Mesenchymal stem cell (in vitro differentiated cells and primary cell): ENCODE measurements around the gene TYSND1.

Experiments used
- DNase-seq: peaks from one replicate; pipeline ENCODE4 v3.0.0-alpha.2; 2013
- H2AFZ ChIP-seq: one replicate; pipeline ENCODE4 v1.6.1; 2013; ENCODE audit warnings: low read depth, mild to moderate bottlenecking, control low read depth, inconsistent platforms, low read length, moderate library complexity
- H2AK5ac ChIP-seq: 2 replicates; pipeline ENCODE4 v1.6.1; 2013; ENCODE audit warnings: low read length, moderate library complexity, mild to moderate bottlenecking, inconsistent platforms; ENCODE audit not compliant: severe bottlenecking
- H2BK120ac ChIP-seq: one replicate; pipeline ENCODE4 v1.6.1; 2013; ENCODE audit warnings: low read depth, mild to moderate bottlenecking, inconsistent platforms, low read length, moderate library complexity
- H2BK12ac ChIP-seq, 2 experiments: one replicate each; pipeline ENCODE4 v1.6.1; 2013; ENCODE audit warnings: inconsistent platforms in 2 of 2, low read length in 2 of 2, mild to moderate bottlenecking in 2 of 2, moderate library complexity in 2 of 2, control low read depth in 1 of 2
- H2BK15ac ChIP-seq: one replicate; pipeline ENCODE4 v1.6.1; 2013; ENCODE audit warnings: mild to moderate bottlenecking, low read depth, inconsistent platforms; ENCODE audit not compliant: poor library complexity, severe bottlenecking
- H2BK5ac ChIP-seq: 2 replicates; pipeline ENCODE4 v1.6.1; 2013; ENCODE audit warnings: low read depth, mild to moderate bottlenecking, low read length, control low read depth, inconsistent platforms; ENCODE audit not compliant: poor library complexity, severe bottlenecking
- H3K14ac ChIP-seq, 2 experiments: one replicate each; pipeline ENCODE4 v1.6.1; 2013; ENCODE audit warnings: inconsistent platforms in 2 of 2, low read length in 2 of 2, control low read depth in 1 of 2, mild to moderate bottlenecking in 1 of 2, moderate library complexity in 1 of 2
- H3K18ac ChIP-seq, 2 experiments: one replicate each; pipeline ENCODE4 v1.6.1; 2013; ENCODE audit warnings: inconsistent platforms in 2 of 2, low read length in 2 of 2, control low read depth in 1 of 2, low read depth in 1 of 2, mild to moderate bottlenecking in 1 of 2
- H3K23ac ChIP-seq, 2 experiments: one replicate each; pipeline ENCODE4 v1.6.1; 2013; ENCODE audit warnings: inconsistent platforms in 2 of 2, low read length in 2 of 2, mild to moderate bottlenecking in 2 of 2, moderate library complexity in 2 of 2, control low read depth in 1 of 2
- H3K27ac ChIP-seq: 2 replicates; pipeline ENCODE4 v1.5.1; 2013; ENCODE audit warnings: mild to moderate bottlenecking, moderate library complexity, low read length, control low read depth, inconsistent platforms; ENCODE audit not compliant: poor library complexity, severe bottlenecking
- H3K27me3 ChIP-seq, 2 experiments: 2 replicates each; pipeline versions ENCODE4 v1.6.1 to v1.7.0; 2013; ENCODE audit warnings: low read length in 2 of 2, mild to moderate bottlenecking in 2 of 2, moderate library complexity in 2 of 2, control low read depth in 1 of 2, inconsistent platforms in 1 of 2; ENCODE audit not compliant: control insufficient read depth in 1 of 2, insufficient read depth in 1 of 2
- H3K36me3 ChIP-seq, 2 experiments: 2 replicates each; pipeline versions ENCODE4 v1.6.1 to v1.7.0; 2013; ENCODE audit warnings: low read length in 2 of 2, control low read depth in 1 of 2, inconsistent platforms in 1 of 2, low read depth in 1 of 2, mild to moderate bottlenecking in 1 of 2; ENCODE audit not compliant: insufficient read depth in 2 of 2, control insufficient read depth in 1 of 2
- H3K4ac ChIP-seq, 2 experiments: one replicate each; pipeline ENCODE4 v1.6.1; 2013; ENCODE audit warnings: inconsistent platforms in 2 of 2, low read length in 2 of 2, mild to moderate bottlenecking in 2 of 2, moderate library complexity in 2 of 2, control low read depth in 1 of 2, low read depth in 1 of 2
- H3K4me1 ChIP-seq: 2 replicates; pipeline ENCODE4 v1.6.1; 2013; ENCODE audit warnings: low read depth, low read length, control low read depth; ENCODE audit not compliant: control insufficient read depth, insufficient read depth
- H3K4me2 ChIP-seq: 2 replicates; pipeline ENCODE4 v1.6.1; 2013; ENCODE audit warnings: low read length, mild to moderate bottlenecking, inconsistent platforms; ENCODE audit not compliant: poor library complexity, severe bottlenecking
- H3K4me3 ChIP-seq, 2 experiments: 2 replicates each; pipeline versions ENCODE4 v1.5.1 to v1.7.0; 2013; ENCODE audit warnings: low read length in 2 of 2, mild to moderate bottlenecking in 2 of 2, control low read depth in 1 of 2, low read depth in 1 of 2; ENCODE audit not compliant: insufficient read depth in 1 of 2
- H3K79me1 ChIP-seq: replicated peaks from 2 replicates; pipeline ENCODE4 v1.6.1; 2013; ENCODE audit warnings: mild to moderate bottlenecking, control low read depth, low read length, inconsistent platforms; ENCODE audit not compliant: poor library complexity, severe bottlenecking
- H3K9ac ChIP-seq: 2 replicates; pipeline ENCODE4 v1.7.0; 2013; ENCODE audit warnings: mild to moderate bottlenecking, low read length, moderate library complexity
- H3K9me3 ChIP-seq: 2 replicates; pipeline ENCODE4 v1.7.0; 2013; ENCODE audit warnings: mild to moderate bottlenecking, low read length; ENCODE audit not compliant: control insufficient read depth
- H4K8ac ChIP-seq: one replicate; pipeline ENCODE4 v1.6.1; 2013; ENCODE audit warnings: inconsistent platforms, mild to moderate bottlenecking, low read length, moderate library complexity
- H4K91ac ChIP-seq: one replicate; pipeline ENCODE4 v1.6.1; 2013; ENCODE audit warnings: mild to moderate bottlenecking, low read length, inconsistent platforms
- WGBS: methylation state at CpG from one replicate; pipeline ENCODE4 v1.1.7; 2013; ENCODE audit warnings: mixed read lengths; 5-methylcytosine and 5-hydroxymethylcytosine counted together

Gene TYSND1

GRCh38 chr10:70148516-70148915 lies 2.0 kb upstream of the TYSND1 start:
- no peak overlapping the region for H3K27ac ChIP-seq
- peaks cover 52 to 65% of the 10 kb centered on the region in 2 experiments for H3K36me3 ChIP-seq
- no peak overlapping the region for H4K91ac ChIP-seq
- no peaks in the 10 kb centered on the region for H3K27me3 ChIP-seq
- no peak overlapping the region for H4K8ac ChIP-seq
- H2AFZ ChIP-seq = no peak overlapping the region
- H3K14ac ChIP-seq = no peak overlapping the region
- no peak overlapping the region for H2BK12ac ChIP-seq
- peaks cover 23% of the 10 kb centered on the region for H3K79me1 ChIP-seq
- no peak overlapping the region for H3K4me3 ChIP-seq
- H3K4me2 ChIP-seq = no peak overlapping the region
- H2BK5ac ChIP-seq = no peak overlapping the region
- H3K4ac ChIP-seq = no peak overlapping the region
- H2BK120ac ChIP-seq = no peak overlapping the region
- no peak overlapping the region for H3K9ac ChIP-seq
- no peak overlapping the region for H3K18ac ChIP-seq
- H2AK5ac ChIP-seq = no peak overlapping the region
- no peak for DNase-seq
- H3K9me3 ChIP-seq = no peaks in the 10 kb centered on the region
- H3K4me1 ChIP-seq = peaks cover 7% of the 10 kb centered on the region
- no peak overlapping the region for H2BK15ac ChIP-seq
- WGBS = 90% methylated on average over 5 of the region's 5 CpGs
- no peak overlapping the region for H3K23ac ChIP-seq

DNA sequence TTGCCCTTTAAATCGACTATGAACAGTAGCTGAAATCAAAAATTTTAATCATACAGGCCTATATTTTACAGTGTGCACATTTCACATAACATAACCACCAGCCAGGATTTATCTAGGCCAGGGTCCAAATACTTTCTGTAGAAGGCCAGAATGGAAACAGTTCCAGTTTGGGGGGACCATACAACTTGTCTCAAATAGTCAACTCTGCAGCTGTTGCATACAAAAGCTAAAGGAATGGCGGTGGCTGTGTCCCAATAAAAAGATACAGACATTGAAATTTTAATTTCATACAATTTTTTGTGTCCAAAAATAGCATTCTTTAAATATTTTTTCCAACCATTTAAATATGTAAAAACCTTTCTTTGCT lies 742 bp upstream of the TYSND1 start:
- Histone ChIP-seq H2BK12ac (no peak overlapping the region), H3K27me3 (no peaks in the 10 kb centered on the region), H4K91ac (no peak overlapping the region), H2BK5ac (no peak overlapping the region), H3K4me3 (peak overlapping the region in 1 of 2 experiments; percentile 83), H3K14ac (no peak overlapping the region), H3K27ac (peak overlapping the region; percentile 61), H3K79me1 (peaks cover 31% of the 10 kb centered on the region), H3K4ac (no peak overlapping the region), H2AFZ (no peak overlapping the region), H3K36me3 (peaks cover 60 to 62% of the 10 kb centered on the region in 2 experiments), H2AK5ac (no peak overlapping the region), H3K9me3 (no peaks in the 10 kb centered on the region), H4K8ac (no peak overlapping the region), H3K9ac (peak overlapping the region; percentile 93), H3K4me2 (no peak overlapping the region), H2BK15ac (no peak overlapping the region), H3K23ac (no peak overlapping the region), H3K4me1 (peaks cover 7% of the 10 kb centered on the region), H3K18ac (no peak overlapping the region), H2BK120ac (no peak overlapping the region)
- 67% methylated on average over 1 of the region's 2 CpGs for WGBS
- no peak for DNase-seq

DNA sequence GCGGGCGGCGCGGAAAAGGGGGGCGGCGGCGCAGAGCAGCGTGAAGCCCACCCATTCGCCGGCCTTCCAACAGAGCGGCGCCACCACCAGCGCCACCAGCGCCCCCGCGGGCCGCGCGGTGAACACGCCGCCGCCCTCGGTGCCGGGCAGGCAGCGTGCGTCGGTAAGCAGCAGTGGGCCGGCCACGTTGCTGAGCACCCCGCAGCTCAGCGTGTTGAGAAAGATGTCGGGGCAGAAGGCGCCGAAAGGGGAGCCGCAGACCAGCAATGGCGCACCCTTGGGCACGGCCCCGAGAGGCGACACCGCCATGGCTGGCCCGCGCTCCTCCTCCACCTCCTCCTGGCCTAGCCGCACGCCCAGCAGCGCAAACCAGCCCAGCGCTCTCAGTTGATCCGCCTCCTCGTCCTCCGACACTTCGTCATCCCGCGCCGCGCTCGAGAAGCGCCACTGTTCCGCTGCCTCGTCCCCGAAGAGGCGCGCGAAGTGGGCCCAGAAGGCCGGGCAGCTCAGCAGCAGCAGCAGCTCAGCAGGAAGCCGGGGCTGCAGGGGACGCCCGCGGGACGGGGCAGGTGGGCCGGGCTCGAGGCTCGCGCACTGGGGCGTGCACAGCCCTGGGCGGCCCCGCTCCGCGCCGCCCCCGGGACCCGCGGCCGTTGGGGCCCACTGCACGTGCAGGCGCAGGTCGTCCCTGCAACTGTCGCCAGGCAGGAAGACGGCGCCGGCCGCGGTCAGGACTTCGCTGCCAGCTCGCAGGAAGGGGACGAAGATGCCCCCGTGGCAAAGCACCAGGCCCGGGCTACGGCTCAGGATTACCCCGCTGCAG lies 623 bp downstream of the TYSND1 start:
- H3K9me3 ChIP-seq = no peaks in the 10 kb centered on the region
- H3K18ac ChIP-seq = peak overlapping the region; percentile 57 to 96
- peak overlapping the region; percentile 87 for H4K8ac ChIP-seq
- H2AFZ ChIP-seq = peak overlapping the region; percentile 90
- H3K4me3 ChIP-seq = peak overlapping the region; percentile 46 to 83
- peaks cover 32% of the 10 kb centered on the region for H3K79me1 ChIP-seq
- H3K4me1 ChIP-seq = peaks cover 7% of the 10 kb centered on the region
- H3K27ac ChIP-seq = peak overlapping the region; percentile 60
- peak overlapping the region; percentile 94 for H3K4me2 ChIP-seq
- H2BK120ac ChIP-seq = peak overlapping the region; percentile 94
- WGBS = under 1% methylated on average over 85 of the region's 98 CpGs
- H3K36me3 ChIP-seq = peaks cover 51 to 54% of the 10 kb centered on the region in 2 experiments
- peak overlapping the region in 1 of 2 experiments; percentile 98 for H3K23ac ChIP-seq
- peak overlapping the region in 1 of 2 experiments; percentile 80 for H2BK12ac ChIP-seq
- H3K4ac ChIP-seq = peak overlapping the region; percentile 42 to 97
- DNase-seq = peak; percentile 82
- no peaks in the 10 kb centered on the region for H3K27me3 ChIP-seq
- H3K9ac ChIP-seq = peak overlapping the region; percentile 93
- peak overlapping the region; percentile 77 for H2BK15ac ChIP-seq
- peak overlapping the region in 1 of 2 experiments; percentile 99 for H3K14ac ChIP-seq
- H4K91ac ChIP-seq = peak overlapping the region; percentile 81
- no peak overlapping the region for H2AK5ac ChIP-seq
- peak overlapping the region; percentile 63 for H2BK5ac ChIP-seq

DNA sequence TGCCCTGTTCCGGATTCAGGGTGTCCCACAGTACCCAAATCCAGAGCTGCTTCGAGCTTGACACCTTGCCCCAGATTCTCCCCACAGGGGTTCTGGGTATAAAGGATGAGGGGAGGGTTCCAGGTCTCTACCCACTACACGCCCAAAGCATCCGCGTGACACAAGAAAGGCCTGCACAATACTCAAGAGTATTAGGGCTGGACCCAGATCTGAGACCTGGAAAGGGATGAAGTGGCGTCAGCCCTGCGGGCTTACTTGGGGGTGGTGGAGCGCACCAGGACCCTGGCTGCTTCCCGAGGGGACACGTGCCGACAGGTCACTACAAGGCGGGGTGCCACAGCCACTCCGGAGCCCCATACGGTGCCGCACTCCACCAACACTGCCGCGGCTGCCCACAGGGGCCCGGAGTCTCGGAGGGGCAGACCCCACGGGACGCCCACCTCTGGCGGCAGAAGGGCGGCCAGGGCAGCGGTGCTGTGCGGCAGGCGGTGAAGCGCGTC lies 1.3 kb downstream of the TYSND1 start:
- H2BK12ac ChIP-seq = peak overlapping the region in 1 of 2 experiments; percentile 64
- H3K27me3 ChIP-seq = no peaks in the 10 kb centered on the region
- peak overlapping the region; percentile 36 for H2AK5ac ChIP-seq
- H3K4ac ChIP-seq = peak overlapping the region; percentile 42 to 79
- H3K9me3 ChIP-seq = no peaks in the 10 kb centered on the region
- peak overlapping the region in 1 of 2 experiments; percentile 96 for H3K14ac ChIP-seq
- H3K36me3 ChIP-seq = peaks cover 50 to 54% of the 10 kb centered on the region in 2 experiments
- H3K4me2 ChIP-seq = peak overlapping the region; percentile 94
- DNase-seq = peak; percentile 13
- WGBS = 22% methylated on average over 25 of the region's 28 CpGs
- H2BK15ac ChIP-seq = peak overlapping the region; percentile 52
- H2AFZ ChIP-seq = peak overlapping the region; percentile 90
- peaks cover 7% of the 10 kb centered on the region for H3K4me1 ChIP-seq
- peaks cover 33% of the 10 kb centered on the region for H3K79me1 ChIP-seq
- peak overlapping the region; percentile 57 to 96 for H3K18ac ChIP-seq
- no peak overlapping the region for H2BK5ac ChIP-seq
- H2BK120ac ChIP-seq = peak overlapping the region; percentile 42
- peak overlapping the region in 1 of 2 experiments; percentile 80 for H3K23ac ChIP-seq
- H4K91ac ChIP-seq = peak overlapping the region; percentile 76
- H3K4me3 ChIP-seq = peak overlapping the region; percentile 46 to 83
- peak overlapping the region; percentile 93 for H3K9ac ChIP-seq
- peak overlapping the region; percentile 87 for H4K8ac ChIP-seq
- no peak overlapping the region for H3K27ac ChIP-seq
